Stimulated activated CD8-positive, alpha-beta memory T cell treated with anti-CD3 and anti-CD28 coated beads, Interleukin-7, amount 100 ng/mL, for 4 hours (primary cell): ENCODE measurements around the gene CHST11.

ENCODE experiments used
- DNase-seq, 2 donors: peaks; one replicate each; pipeline ENCODE4 v3.0.0-alpha.2; 2020; ENCODE audit warnings: low read depth in 2 of 2

The CHST11 gene

GRCh38 chr12:104720339-104721038, 263.7 kb downstream of the CHST11 start:
- peak; percentile 38 to 52 for DNase-seq

GRCh38 chr12:104721039-104721405, 264.3 kb downstream of the CHST11 start:
- DNase-seq = no peak

- no peak for DNase-seq
Observed at GRCh38 chr12:104721936-104722335, 265.2 kb downstream of the CHST11 start.

GRCh38 chr12:104722601-104723534, 266.1 kb downstream of the CHST11 start:
- no peak for DNase-seq

- no peak for DNase-seq
Observed at GRCh38 chr12:104723895-104724294, 267.1 kb downstream of the CHST11 start.

- no peak for DNase-seq
Observed at GRCh38 chr12:104724992-104725585, 268.3 kb downstream of the CHST11 start.

- no peak for DNase-seq
Observed at GRCh38 chr12:104725610-104726009, 268.9 kb downstream of the CHST11 start.

GRCh38 chr12:104727726-104728465, 271.1 kb downstream of the CHST11 start:
- no peak for DNase-seq

- DNase-seq = no peak
Observed at GRCh38 chr12:104729091-104729490, 272.3 kb downstream of the CHST11 start.

GRCh38 chr12:104729610-104730446, 273.1 kb downstream of the CHST11 start:
- DNase-seq = no peak

- DNase-seq = no peak
Observed at GRCh38 chr12:104730763-104731162, 274.0 kb downstream of the CHST11 start.

- DNase-seq = no peak
Observed at GRCh38 chr12:104733717-104734175, 277.0 kb downstream of the CHST11 start.

- no peak for DNase-seq
Observed at GRCh38 chr12:104734541-104735095, 277.9 kb downstream of the CHST11 start.

- no peak for DNase-seq
Observed at GRCh38 chr12:104735801-104736200, 279.1 kb downstream of the CHST11 start.

- no peak for DNase-seq
Observed at GRCh38 chr12:104736307-104736706, 279.6 kb downstream of the CHST11 start.

- DNase-seq = no peak
Observed at GRCh38 chr12:104737113-104737512, 280.4 kb downstream of the CHST11 start.

- DNase-seq = no peak
Observed at GRCh38 chr12:104737791-104738301, 281.1 kb downstream of the CHST11 start.

- no peak for DNase-seq
Observed at GRCh38 chr12:104738331-104738730, 281.6 kb downstream of the CHST11 start.

- no peak for DNase-seq
Observed at GRCh38 chr12:104738776-104739642, 282.3 kb downstream of the CHST11 start.
